AG20443 (cell line): Measurements from ENCODE around the gene SERPINA3.

Experiments used
- DNase-seq: peaks from one replicate; pipeline ENCODE4 v3.0.0; 2012; ENCODE audit warnings: low spot score, mixed read lengths

SERPINA3 gene

GRCh38 chr14:94613720-94614644, 1.8 kb downstream of the SERPINA3 start:
- no peak for DNase-seq

- DNase-seq: no peak
Observed at GRCh38 chr14:94614802-94615201, 2.6 kb downstream of the SERPINA3 start.

- DNase-seq: no peak
Observed at GRCh38 chr14:94615254-94615653, 3.1 kb downstream of the SERPINA3 start.

GRCh38 chr14:94615823-94616570, 3.8 kb downstream of the SERPINA3 start:
- no peak for DNase-seq

- no peak for DNase-seq
Observed at GRCh38 chr14:94617366-94617941, 5.3 kb downstream of the SERPINA3 start.

GRCh38 chr14:94617988-94618822, 6.0 kb downstream of the SERPINA3 start:
- DNase-seq: no peak

- no peak for DNase-seq
Observed at GRCh38 chr14:94619297-94619696, 7.1 kb downstream of the SERPINA3 start.

- no peak for DNase-seq
Observed at GRCh38 chr14:94620597-94620996, 8.4 kb downstream of the SERPINA3 start.

GRCh38 chr14:94621358-94622134, 9.4 kb downstream of the SERPINA3 start:
- DNase-seq: no peak

GRCh38 chr14:94622653-94623421, 10.6 kb downstream of the SERPINA3 start:
- no peak for DNase-seq

GRCh38 chr14:94623422-94623809, 11.2 kb downstream of the SERPINA3 start:
- no peak for DNase-seq

- DNase-seq: no peak
Observed at GRCh38 chr14:94623856-94624499, 11.8 kb downstream of the SERPINA3 start.

GRCh38 chr14:94624537-94625352, 12.6 kb downstream of the SERPINA3 start:
- DNase-seq: no peak

GRCh38 chr14:94625353-94625635, 13.1 kb downstream of the SERPINA3 start:
- DNase-seq: no peak

GRCh38 chr14:94628578-94628977, 16.4 kb downstream of the SERPINA3 start:
- no peak for DNase-seq

- no peak for DNase-seq
Observed at GRCh38 chr14:94630396-94630795, 18.2 kb downstream of the SERPINA3 start.

GRCh38 chr14:94631050-94631449, 18.9 kb downstream of the SERPINA3 start:
- no peak for DNase-seq

GRCh38 chr14:94631536-94632304, 19.5 kb downstream of the SERPINA3 start:
- DNase-seq: no peak

GRCh38 chr14:94632305-94632590, 20.1 kb downstream of the SERPINA3 start:
- DNase-seq: no peak
